ENCODE data around the gene EPDR1.
"Not testable (repeated sequence)": the region's sequence is repeated elsewhere in the genome, so short reads cannot be mapped to it uniquely, and the experiment has no call there.

Gene EPDR1

DNA sequence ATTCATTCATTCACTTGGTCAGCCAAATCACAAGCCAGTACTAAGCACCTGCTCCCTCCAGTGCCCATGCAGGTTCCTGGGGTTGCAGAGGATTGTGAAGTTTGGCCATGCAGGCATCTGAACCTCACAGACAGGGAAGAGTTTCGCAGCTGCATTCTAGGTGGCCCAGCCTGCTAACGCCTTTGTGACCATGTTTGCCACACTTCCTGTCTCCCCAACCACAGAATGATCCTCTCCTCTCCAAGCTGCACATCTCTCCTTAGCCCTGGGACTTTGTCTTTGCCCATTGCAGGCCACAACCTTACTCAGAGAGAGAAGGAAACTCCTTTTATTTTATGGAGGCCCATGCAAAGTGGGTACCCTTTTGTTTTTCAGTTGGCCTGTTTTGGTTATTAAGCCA lies 31.8 kb downstream of the EPDR1 start:
- Histone ChIP-seq H3K9ac (ENCODE audit: low read length) (no peak overlapping the region), H3K27ac (ENCODE audit: low read depth, low read length) (no peak overlapping the region), H3K4me3 (ENCODE audit: low read depth, low read length) (no peak overlapping the region), H3K9me3 (ENCODE audit: control insufficient read depth, insufficient read depth, low read depth, low read length) (no peaks in the 10 kb centered on the region), H3K36me3 (ENCODE audit: control insufficient read depth, insufficient read depth, low read length) (no peaks in the 10 kb centered on the region), H3K4me1 (ENCODE audit: control insufficient read depth, insufficient read depth, low read length) (0 out of 2 replicates have a peak, but pooled peaks cover 4% of the 10 kb centered on the region), H3K27me3 (ENCODE audit: control insufficient read depth, insufficient read depth, low read length) (no peaks in the 10 kb centered on the region)

DNA sequence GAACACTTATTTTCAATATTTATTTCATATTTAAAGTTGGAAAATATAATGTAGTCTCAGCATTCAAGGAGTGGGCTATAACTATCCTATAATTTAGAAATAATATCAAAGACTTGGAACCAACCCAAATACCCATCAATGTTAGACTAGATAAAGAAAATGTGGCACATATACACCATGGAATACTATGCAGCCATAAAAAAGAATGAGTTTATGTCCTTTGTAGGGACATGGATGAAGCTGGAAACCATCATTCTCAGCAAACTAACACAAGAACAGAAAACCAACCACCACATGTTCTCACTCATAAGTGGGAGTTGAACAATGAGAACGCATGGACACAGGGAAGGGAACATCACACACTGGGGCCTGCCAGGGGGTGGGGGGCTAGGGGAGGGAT lies 33.8 kb downstream of the EPDR1 start:
- H3K27ac ChIP-seq (ENCODE audit: low read depth, low read length); H3K9me3 ChIP-seq (ENCODE audit: control insufficient read depth, insufficient read depth, low read depth, low read length): not testable (repeated sequence)

DNA sequence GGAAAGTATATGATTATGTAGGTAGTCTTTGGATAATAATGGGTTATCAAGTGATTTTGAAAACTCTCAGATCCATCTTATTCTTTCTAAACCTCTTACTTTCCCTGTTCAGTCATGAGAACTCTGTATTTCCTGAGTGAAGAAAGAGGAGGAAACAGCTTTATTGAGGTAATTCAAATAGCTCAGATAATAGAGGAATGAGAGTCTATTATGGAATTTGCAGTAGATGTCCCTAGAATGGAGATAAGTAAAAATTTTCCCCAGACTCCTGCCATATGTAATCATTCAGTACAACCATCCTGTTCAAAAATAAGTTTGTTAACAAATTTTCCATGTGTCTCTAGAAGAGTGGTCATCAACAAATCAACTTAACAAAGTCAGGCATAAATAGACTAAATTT lies 36.4 kb downstream of the EPDR1 start:
- no peaks in the 10 kb centered on the region for H3K36me3 ChIP-seq (ENCODE audit: control insufficient read depth, insufficient read depth, low read length)
- H3K9me3 ChIP-seq (ENCODE audit: control insufficient read depth, insufficient read depth, low read depth, low read length): no peaks in the 10 kb centered on the region
- H3K9ac ChIP-seq (ENCODE audit: low read length): no peak overlapping the region
- no peak overlapping the region for H3K4me3 ChIP-seq (ENCODE audit: low read depth, low read length)
- H3K27ac ChIP-seq (ENCODE audit: low read depth, low read length): no peak overlapping the region
- H3K4me1 ChIP-seq (ENCODE audit: control insufficient read depth, insufficient read depth, low read length): no peaks in the 10 kb centered on the region
- no peaks in the 10 kb centered on the region for H3K27me3 ChIP-seq (ENCODE audit: control insufficient read depth, insufficient read depth, low read length)

More for the DNA sequence above, 33.8 kb downstream of the EPDR1 start:
- not testable (repeated sequence) for H3K9ac ChIP-seq (ENCODE audit: low read length); H3K27me3 ChIP-seq (ENCODE audit: control insufficient read depth, insufficient read depth, low read length); H3K36me3 ChIP-seq (ENCODE audit: control insufficient read depth, insufficient read depth, low read length); H3K4me3 ChIP-seq (ENCODE audit: low read depth, low read length); H3K4me1 ChIP-seq (ENCODE audit: control insufficient read depth, insufficient read depth, low read length)

DNA sequence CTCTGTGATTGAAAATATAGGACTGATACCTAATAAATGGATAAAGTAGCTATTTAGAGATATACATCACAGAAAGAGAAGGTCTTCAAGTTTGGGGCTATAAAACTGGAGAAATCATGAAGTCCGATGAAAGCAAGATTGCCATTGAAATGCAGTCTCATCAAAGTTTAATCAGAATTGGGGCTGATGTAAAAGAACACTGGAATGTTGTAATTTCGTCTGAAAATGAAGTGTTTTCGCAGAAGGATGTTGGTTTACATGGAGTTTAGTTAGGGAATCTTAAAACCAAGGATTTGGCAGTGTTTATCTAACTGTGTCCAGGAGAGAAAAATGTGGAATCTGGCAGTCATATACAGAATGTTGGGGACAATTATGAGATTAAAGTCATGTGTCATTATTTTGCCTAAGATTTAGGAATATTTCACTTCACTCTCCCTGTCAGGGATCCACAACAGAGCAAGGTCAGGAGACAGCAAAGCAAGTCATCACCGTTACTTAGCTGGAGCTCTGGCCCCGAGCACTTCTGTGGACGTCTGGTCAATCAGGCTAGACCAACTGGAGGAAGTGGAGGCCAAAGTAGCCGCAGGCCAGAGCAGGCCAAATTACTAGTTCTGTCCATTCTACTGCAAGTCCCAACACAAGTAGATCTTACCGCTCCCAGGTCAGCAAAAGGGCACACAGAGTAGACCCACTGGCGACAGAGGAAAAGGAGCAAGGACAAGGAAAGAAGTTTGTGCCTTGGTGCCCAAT lies 37.0 kb downstream of the EPDR1 start:
- Histone ChIP-seq H3K27me3 (ENCODE audit: control insufficient read depth, insufficient read depth, low read length) (no peaks in the 10 kb centered on the region), H3K4me1 (ENCODE audit: control insufficient read depth, insufficient read depth, low read length) (no peaks in the 10 kb centered on the region), H3K9ac (ENCODE audit: low read length) (no peak overlapping the region), H3K9me3 (ENCODE audit: control insufficient read depth, insufficient read depth, low read depth, low read length) (no peaks in the 10 kb centered on the region), H3K4me3 (ENCODE audit: low read depth, low read length) (no peak overlapping the region), H3K27ac (ENCODE audit: low read depth, low read length) (no peak overlapping the region), H3K36me3 (ENCODE audit: control insufficient read depth, insufficient read depth, low read length) (no peaks in the 10 kb centered on the region)

DNA sequence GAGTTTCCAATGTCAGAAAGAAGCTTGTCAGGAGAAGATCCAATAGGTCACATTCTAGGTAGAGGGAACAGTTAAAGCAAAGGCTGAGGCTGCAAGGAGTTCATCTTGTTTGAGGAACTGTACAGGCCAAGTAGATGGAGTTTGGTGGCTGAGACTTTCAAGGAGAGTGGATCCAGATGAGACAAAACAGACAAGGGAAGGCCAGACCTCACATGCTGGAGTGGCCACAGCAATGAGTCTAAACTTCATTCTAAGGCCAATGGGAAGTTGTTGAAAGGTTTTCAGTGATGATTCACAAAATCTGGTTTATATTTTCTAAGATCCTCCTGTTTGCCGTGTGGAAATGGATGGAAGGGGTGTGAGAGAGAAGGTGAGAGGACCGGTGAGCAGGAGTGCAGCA lies 40.0 kb downstream of the EPDR1 start:
- H3K9me3 ChIP-seq (ENCODE audit: control insufficient read depth, insufficient read depth, low read depth, low read length): no peaks in the 10 kb centered on the region
- no peaks in the 10 kb centered on the region for H3K4me1 ChIP-seq (ENCODE audit: control insufficient read depth, insufficient read depth, low read length)
- no peak overlapping the region for H3K27ac ChIP-seq (ENCODE audit: low read depth, low read length)
- no peaks in the 10 kb centered on the region for H3K27me3 ChIP-seq (ENCODE audit: control insufficient read depth, insufficient read depth, low read length)
- no peak overlapping the region for H3K4me3 ChIP-seq (ENCODE audit: low read depth, low read length)
- H3K9ac ChIP-seq (ENCODE audit: low read length): no peak overlapping the region
- no peaks in the 10 kb centered on the region for H3K36me3 ChIP-seq (ENCODE audit: control insufficient read depth, insufficient read depth, low read length)

DNA sequence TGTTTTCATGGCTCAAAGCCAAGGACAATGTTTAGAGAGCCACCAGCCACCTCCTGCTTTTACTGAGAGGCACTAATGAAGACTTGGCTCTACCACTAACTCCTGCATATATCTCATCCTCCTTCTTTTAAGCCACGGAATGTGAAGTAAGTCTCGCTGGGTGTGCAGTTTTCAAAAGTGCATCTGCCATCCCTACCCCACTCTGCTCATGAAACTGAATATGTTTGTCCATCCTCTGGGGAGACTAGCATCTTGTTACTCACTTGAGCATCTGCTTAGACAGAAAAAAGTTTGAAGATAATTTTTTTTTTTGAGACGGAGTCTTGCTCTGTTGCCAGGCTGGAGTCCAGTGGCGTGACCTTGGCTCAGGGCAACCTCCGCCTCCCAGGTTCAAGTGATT lies 40.8 kb downstream of the EPDR1 start:
- Histone ChIP-seq H3K27me3 (ENCODE audit: control insufficient read depth, insufficient read depth, low read length) (no peaks in the 10 kb centered on the region), H3K4me3 (ENCODE audit: low read depth, low read length) (no peak overlapping the region), H3K9me3 (ENCODE audit: control insufficient read depth, insufficient read depth, low read depth, low read length) (no peaks in the 10 kb centered on the region), H3K4me1 (ENCODE audit: control insufficient read depth, insufficient read depth, low read length) (no peaks in the 10 kb centered on the region), H3K9ac (ENCODE audit: low read length) (no peak overlapping the region), H3K27ac (ENCODE audit: low read depth, low read length) (no peak overlapping the region), H3K36me3 (ENCODE audit: control insufficient read depth, insufficient read depth, low read length) (no peaks in the 10 kb centered on the region)

DNA sequence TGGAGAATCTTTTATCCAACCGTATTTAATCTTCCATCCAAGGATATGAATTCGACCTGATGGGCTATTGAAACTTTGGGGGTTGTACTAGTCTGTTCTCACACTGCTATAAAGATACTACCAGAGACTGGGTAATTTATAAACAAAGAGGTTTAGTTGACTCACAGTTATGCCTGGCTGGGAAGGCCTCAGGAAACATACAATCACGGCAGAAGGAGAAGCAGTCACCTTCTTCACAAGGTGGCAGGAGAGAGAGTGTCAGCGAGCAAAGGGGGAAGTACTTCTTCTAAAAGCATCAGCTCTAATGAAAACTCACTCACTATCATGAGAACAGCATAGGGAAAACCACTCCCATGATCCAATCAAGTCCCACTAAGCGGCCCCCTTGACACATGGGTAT lies 43.8 kb downstream of the EPDR1 start:
- Histone ChIP-seq H3K4me3 (ENCODE audit: low read depth, low read length) (no peak overlapping the region), H3K27ac (ENCODE audit: low read depth, low read length) (no peak overlapping the region), H3K9ac (ENCODE audit: low read length) (no peak overlapping the region), H3K36me3 (ENCODE audit: control insufficient read depth, insufficient read depth, low read length) (no peaks in the 10 kb centered on the region), H3K27me3 (ENCODE audit: control insufficient read depth, insufficient read depth, low read length) (no peaks in the 10 kb centered on the region), H3K9me3 (ENCODE audit: control insufficient read depth, insufficient read depth, low read depth, low read length) (no peaks in the 10 kb centered on the region), H3K4me1 (ENCODE audit: control insufficient read depth, insufficient read depth, low read length) (no peaks in the 10 kb centered on the region)

DNA sequence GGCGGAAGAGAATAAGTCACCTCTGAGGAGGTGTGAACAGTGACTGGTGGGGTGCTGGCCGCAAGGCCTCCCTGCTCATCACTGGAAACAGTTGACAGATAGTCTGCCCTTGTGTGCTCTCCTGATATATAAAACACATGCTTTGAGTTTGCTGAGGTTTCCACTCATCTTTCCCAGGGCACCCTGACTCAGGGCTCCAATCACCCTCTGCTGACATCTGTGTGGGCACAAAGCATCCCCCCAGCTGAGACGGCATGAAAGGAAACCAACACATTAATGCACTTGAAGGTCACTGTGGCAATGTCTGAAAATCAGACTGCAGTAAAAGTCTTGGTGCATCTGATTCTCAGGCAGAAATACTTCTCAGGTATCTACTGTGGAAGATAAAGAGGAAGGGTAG lies 49.8 kb downstream of the EPDR1 start:
- no peak overlapping the region for H3K9ac ChIP-seq (ENCODE audit: low read length)

DNA sequence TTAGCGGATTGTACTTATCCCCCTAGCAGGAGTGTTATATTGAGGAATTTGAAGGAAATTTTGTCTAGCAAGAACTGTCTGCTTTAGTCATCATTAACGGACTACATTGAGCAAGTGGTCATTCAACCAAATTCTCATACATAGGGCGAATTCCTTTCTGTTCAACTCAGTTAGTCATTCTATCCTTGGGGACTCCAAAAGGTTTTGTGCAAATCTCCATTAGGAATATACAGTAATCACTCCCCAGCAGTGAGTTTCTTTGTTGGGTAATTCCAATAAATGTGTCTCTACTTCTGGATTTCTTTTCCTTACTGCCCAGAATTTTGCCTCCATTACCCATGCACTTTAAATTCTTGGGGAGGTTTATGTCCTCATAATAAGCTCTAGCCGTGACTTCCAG lies 51.1 kb downstream of the EPDR1 start:
- no peak overlapping the region for H3K27ac ChIP-seq (ENCODE audit: low read depth, low read length)
- no peaks in the 10 kb centered on the region for H3K27me3 ChIP-seq (ENCODE audit: control insufficient read depth, insufficient read depth, low read length)
- H3K9me3 ChIP-seq (ENCODE audit: control insufficient read depth, insufficient read depth, low read depth, low read length): no peaks in the 10 kb centered on the region
- no peak overlapping the region for H3K4me3 ChIP-seq (ENCODE audit: low read depth, low read length)
- no peaks in the 10 kb centered on the region for H3K4me1 ChIP-seq (ENCODE audit: control insufficient read depth, insufficient read depth, low read length)
- no peaks in the 10 kb centered on the region for H3K36me3 ChIP-seq (ENCODE audit: control insufficient read depth, insufficient read depth, low read length)
- no peak overlapping the region for H3K9ac ChIP-seq (ENCODE audit: low read length)

More for the DNA sequence above, 49.8 kb downstream of the EPDR1 start:
- Histone ChIP-seq H3K9me3 (ENCODE audit: control insufficient read depth, insufficient read depth, low read depth, low read length) (no peaks in the 10 kb centered on the region), H3K27me3 (ENCODE audit: control insufficient read depth, insufficient read depth, low read length) (no peaks in the 10 kb centered on the region), H3K36me3 (ENCODE audit: control insufficient read depth, insufficient read depth, low read length) (no peaks in the 10 kb centered on the region), H3K4me1 (ENCODE audit: control insufficient read depth, insufficient read depth, low read length) (no peaks in the 10 kb centered on the region), H3K4me3 (ENCODE audit: low read depth, low read length) (no peak overlapping the region), H3K27ac (ENCODE audit: low read depth, low read length) (no peak overlapping the region)

DNA sequence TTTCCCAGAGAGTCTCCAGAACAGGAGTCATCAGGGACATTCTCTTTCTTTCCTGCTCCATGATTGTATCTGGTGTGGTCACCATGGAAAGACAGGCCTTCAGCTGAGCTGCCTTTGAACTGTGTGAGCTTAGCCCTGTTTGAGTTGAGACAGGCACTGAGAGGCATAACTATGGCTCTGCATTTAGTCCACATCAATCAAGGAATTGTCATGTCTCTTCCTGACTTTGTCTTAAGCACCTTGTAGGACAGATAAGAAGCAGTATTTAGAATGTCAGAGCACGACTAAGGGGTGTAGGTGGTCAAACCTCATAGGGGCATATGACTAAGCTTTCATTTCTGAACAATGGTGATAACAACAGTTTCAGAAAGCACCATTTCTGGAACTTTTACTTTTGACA lies 53.5 kb downstream of the EPDR1 start:
- H3K27me3 ChIP-seq (ENCODE audit: control insufficient read depth, insufficient read depth, low read length): no peaks in the 10 kb centered on the region
- no peak overlapping the region for H3K9ac ChIP-seq (ENCODE audit: low read length)
- no peak overlapping the region for H3K27ac ChIP-seq (ENCODE audit: low read depth, low read length)
- no peak overlapping the region for H3K4me3 ChIP-seq (ENCODE audit: low read depth, low read length)
- H3K36me3 ChIP-seq (ENCODE audit: control insufficient read depth, insufficient read depth, low read length): no peaks in the 10 kb centered on the region
- no peaks in the 10 kb centered on the region for H3K4me1 ChIP-seq (ENCODE audit: control insufficient read depth, insufficient read depth, low read length)
- no peaks in the 10 kb centered on the region for H3K9me3 ChIP-seq (ENCODE audit: control insufficient read depth, insufficient read depth, low read depth, low read length)

DNA sequence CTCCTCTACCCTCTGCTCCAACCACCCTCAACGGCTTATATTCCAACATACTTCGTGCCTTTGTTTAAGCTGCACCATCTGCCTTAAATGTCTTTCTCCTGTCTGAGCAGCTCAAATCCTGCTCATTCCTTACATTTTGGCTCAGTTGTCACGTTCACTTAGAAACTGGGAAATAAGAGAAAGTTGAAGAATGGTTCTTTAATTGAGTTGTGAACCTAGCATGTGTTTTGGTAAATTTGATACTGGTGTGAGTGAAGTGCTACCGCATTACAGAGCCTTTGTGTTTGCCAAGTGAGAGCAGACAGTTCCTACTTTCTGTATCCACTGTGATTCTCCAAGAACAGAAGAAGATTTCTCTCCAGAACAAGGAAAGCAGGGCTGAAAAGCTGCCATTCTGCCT lies 54.3 kb downstream of the EPDR1 start:
- H3K27ac ChIP-seq (ENCODE audit: low read depth, low read length): no peak overlapping the region
- H3K4me1 ChIP-seq (ENCODE audit: control insufficient read depth, insufficient read depth, low read length): no peaks in the 10 kb centered on the region
- H3K36me3 ChIP-seq (ENCODE audit: control insufficient read depth, insufficient read depth, low read length): no peaks in the 10 kb centered on the region
- H3K9me3 ChIP-seq (ENCODE audit: control insufficient read depth, insufficient read depth, low read depth, low read length): no peaks in the 10 kb centered on the region
- no peaks in the 10 kb centered on the region for H3K27me3 ChIP-seq (ENCODE audit: control insufficient read depth, insufficient read depth, low read length)
- no peak overlapping the region for H3K9ac ChIP-seq (ENCODE audit: low read length)
- H3K4me3 ChIP-seq (ENCODE audit: low read depth, low read length): no peak overlapping the region

DNA sequence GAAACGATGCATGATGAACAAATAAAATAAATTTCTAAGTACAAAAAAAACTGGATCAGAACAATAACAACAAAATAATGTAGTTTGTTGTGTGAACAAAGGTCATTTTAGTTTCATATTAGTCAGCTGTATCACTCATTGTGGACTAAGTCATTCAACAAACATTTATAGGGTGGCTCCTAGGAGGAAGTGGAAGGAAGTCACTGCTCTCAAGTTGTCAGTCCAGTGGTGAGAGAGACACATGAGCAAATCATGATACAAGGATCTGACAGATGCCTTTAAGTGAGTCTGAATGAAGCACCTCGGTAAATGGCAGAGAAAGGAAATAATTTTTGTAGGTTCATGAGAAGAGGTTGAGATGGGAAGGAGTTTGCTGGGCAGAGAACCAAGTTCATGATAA lies 56.8 kb downstream of the EPDR1 start:
- no peak overlapping the region for H3K9ac ChIP-seq (ENCODE audit: low read length)
- no peak overlapping the region for H3K27ac ChIP-seq (ENCODE audit: low read depth, low read length)
- no peak overlapping the region for H3K4me3 ChIP-seq (ENCODE audit: low read depth, low read length)
- no peaks in the 10 kb centered on the region for H3K27me3 ChIP-seq (ENCODE audit: control insufficient read depth, insufficient read depth, low read length)
- no peaks in the 10 kb centered on the region for H3K9me3 ChIP-seq (ENCODE audit: control insufficient read depth, insufficient read depth, low read depth, low read length)
- no peaks in the 10 kb centered on the region for H3K36me3 ChIP-seq (ENCODE audit: control insufficient read depth, insufficient read depth, low read length)
- H3K4me1 ChIP-seq (ENCODE audit: control insufficient read depth, insufficient read depth, low read length): no peaks in the 10 kb centered on the region
